ENCODE measurements around the gene TOP1.

TOP1 gene

GRCh38 chr20:41028359-41029149, at the start of gene TOP1:
Gene TOP1, plus strand, starts transcription at chr20:41028822. Its CDS starts 246 bp downstream, at chr20:41029068.
- DNase-seq (ENCODE audit: low read depth in 1 of 2, low spot score in 1 of 2) = peak; percentile 99 to 100

GRCh38 chr20:40979247-40979646, 49.4 kb upstream of the TOP1 start:
- DNase-seq (ENCODE audit: low read depth in 1 of 2, low spot score in 1 of 2) = no peak

DNA sequence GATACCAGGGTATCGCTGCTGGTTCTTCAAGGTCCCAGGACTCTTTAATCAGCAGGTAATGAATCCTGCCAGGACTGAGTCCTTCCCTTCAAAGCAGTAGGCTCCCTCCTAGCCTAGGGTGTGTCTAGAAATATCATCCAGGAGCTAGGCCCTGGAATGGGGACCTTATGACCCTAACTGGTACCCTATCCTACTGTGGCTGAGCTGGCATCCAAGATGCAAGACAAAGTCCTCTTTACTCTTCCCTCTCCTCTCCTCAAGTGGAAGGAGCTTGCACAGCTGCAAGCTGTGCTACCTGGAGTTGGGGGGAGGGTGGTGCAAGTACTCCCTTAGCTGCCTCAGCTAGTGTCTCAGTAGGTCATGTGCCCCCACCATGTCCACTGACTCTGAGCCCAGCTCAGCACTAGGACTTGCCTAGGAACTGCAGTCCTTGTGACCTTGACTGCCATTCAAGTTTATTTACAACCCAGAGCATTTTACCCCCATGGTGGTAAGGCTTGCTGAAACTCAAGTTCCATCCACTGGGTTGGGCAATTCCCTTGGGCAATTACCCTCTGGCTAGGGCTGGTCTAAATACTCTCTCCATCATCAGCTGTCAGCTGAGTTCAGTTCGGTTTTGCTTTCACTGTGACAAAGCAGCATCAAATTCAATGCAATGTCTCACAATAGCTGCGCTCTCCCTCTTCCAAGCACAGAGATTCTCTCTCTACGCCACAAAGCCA, 48.4 kb upstream of the TOP1 start:
- DNase-seq (ENCODE audit: low read depth in 1 of 2, low spot score in 1 of 2) = no peak

- no peak for DNase-seq (ENCODE audit: low read depth in 1 of 2, low spot score in 1 of 2)
Measured at GRCh38 chr20:40980828-40981310, 47.8 kb upstream of the TOP1 start.

- DNase-seq (ENCODE audit: low read depth in 1 of 2, low spot score in 1 of 2) = no peak
Measured at GRCh38 chr20:40982415-40983145, 46.0 kb upstream of the TOP1 start.

DNA sequence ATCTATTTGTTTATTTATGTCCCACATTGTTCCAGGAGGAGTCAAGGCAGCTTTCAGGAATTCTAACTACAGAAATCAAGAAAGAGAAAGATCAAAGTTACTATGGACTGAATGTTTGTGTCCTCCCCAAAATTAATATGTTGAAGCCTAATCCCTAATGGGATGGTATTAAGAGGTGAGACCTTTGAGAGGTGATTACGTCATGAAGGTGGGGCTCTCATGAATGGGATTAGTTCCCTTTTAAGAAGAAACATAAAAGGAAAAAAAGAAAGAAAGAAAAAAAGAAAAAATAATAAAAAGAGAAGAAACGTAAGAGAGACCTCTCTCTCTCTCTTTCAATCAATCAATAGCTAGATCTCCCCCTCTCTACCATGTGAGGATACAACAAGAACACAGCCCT, 44.7 kb upstream of the TOP1 start:
- no peak for DNase-seq (ENCODE audit: low read depth in 1 of 2, low spot score in 1 of 2)

DNA sequence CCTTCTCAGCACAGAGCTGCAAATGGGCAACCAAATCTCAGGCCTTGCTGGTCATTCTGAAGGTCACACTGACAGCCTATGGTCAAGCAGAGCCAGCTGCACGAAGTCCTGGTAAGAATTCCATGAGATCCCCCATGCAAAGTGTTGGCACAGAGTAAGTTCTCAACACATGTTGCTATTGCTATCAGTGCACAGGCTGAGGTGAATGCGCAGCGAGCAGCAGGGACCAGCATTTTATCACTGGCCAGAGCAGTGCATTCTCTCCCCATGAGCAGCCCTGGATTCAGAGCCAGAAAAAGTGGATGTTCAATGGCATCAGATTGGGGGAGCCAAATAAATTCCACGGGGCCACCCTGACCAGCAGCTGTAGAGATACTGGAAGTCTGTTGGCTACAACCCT, 44.1 kb upstream of the TOP1 start:
- DNase-seq (ENCODE audit: low read depth in 1 of 2, low spot score in 1 of 2) = no peak

- DNase-seq (ENCODE audit: low read depth in 1 of 2, low spot score in 1 of 2) = no peak
Measured at GRCh38 chr20:40986774-40987173, 41.8 kb upstream of the TOP1 start.

- peak in 1 of 2 donors; percentile 66 for DNase-seq (ENCODE audit: low read depth in 1 of 2, low spot score in 1 of 2)
Measured at GRCh38 chr20:40990542-40991120, 38.0 kb upstream of the TOP1 start.

GRCh38 chr20:40991181-40991889, 37.3 kb upstream of the TOP1 start:
- no peak for DNase-seq (ENCODE audit: low read depth in 1 of 2, low spot score in 1 of 2)

DNA sequence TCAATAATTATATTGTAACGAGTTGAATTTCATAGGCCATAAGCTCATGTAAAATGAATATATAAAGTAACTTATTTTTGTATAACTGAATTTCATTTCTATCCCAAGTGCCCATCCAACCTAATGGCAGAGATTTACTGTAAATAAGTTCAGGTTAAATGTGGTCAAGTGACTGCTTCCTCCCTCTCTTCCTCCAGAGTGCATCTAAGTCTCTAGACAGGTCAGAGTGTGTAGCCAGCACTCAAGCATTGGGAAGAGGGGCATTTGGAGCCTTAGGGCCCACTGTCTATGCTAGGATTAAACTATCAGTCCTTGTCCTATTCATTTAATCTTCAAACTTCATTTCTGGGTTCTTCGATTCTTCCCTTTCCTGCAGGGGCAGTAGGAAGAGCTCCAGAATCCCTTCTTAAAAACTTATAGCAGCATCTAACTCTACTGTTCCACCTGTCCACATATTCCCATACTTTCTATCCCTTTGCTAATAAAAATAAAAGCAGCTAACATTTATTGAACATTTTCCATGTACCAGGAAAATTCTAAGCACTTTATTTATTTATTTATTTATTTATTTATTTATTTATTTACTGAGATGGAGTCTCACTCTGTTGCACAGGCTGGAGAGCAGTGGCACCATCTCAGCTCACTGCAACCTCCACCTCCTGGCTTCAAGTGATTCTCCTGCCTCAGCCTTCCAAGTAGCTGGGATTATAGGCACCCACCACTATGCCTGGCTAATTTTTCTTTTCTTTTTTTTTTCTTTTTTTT, 36.1 kb upstream of the TOP1 start:
- no peak for DNase-seq (ENCODE audit: low read depth in 1 of 2, low spot score in 1 of 2)

GRCh38 chr20:40993794-40994540, 34.7 kb upstream of the TOP1 start:
- DNase-seq (ENCODE audit: low read depth in 1 of 2, low spot score in 1 of 2) = no peak

GRCh38 chr20:40996326-40996725, 32.3 kb upstream of the TOP1 start:
- no peak for DNase-seq (ENCODE audit: low read depth in 1 of 2, low spot score in 1 of 2)

DNA sequence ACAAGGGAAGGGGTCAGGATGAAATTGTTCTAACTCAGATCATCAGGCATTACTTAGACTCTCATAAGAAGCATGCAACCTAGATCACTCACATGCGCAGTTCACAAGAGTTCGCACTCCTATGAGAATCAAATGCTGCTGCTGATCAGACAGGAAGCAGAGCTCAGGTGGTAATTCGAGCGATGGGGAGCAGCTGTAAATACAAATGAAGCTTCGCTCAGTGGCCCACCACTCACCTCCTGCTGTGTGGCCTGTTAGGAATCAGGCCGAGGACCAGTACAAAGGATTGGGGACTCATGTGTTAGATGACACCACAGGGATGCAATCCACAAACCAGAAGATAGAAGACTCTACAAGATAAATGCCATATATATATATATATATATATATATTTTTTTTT, 31.5 kb upstream of the TOP1 start:
- DNase-seq (ENCODE audit: low read depth in 1 of 2, low spot score in 1 of 2) = no peak

DNA sequence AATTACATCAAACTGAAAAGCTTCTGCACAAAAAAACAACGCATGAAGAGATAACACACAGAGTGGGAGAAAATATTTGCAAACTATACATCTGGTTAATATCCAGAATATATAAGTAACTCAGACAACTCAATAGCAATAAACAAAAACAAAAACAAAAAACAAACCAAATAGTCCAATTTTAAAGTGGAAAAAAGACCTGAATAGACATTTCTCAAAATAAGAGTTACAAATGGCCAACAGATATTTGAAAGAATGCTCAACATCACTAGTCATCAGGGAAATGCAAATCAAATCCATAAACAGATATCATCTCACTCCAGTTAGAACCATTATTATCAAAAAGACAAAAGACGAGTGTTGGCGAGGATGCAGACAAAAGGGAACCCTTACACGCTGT, 28.8 kb upstream of the TOP1 start:
- DNase-seq (ENCODE audit: low read depth in 1 of 2, low spot score in 1 of 2) = no peak

- no peak for DNase-seq (ENCODE audit: low read depth in 1 of 2, low spot score in 1 of 2)
Measured at GRCh38 chr20:41000628-41001027, 28.0 kb upstream of the TOP1 start.

- no peak for DNase-seq (ENCODE audit: low read depth in 1 of 2, low spot score in 1 of 2)
Measured at GRCh38 chr20:41001497-41001896, 27.1 kb upstream of the TOP1 start.

- DNase-seq (ENCODE audit: low read depth in 1 of 2, low spot score in 1 of 2) = no peak
Measured at GRCh38 chr20:41002842-41003142, 25.8 kb upstream of the TOP1 start.

GRCh38 chr20:41003143-41003935, 25.3 kb upstream of the TOP1 start:
- DNase-seq (ENCODE audit: low read depth in 1 of 2, low spot score in 1 of 2) = peak; percentile 37 to 61

Data from activated CD4-positive, alpha-beta T cell treated with anti-CD3 and anti-CD28 coated beads, Interleukin-2, amount 50 U/mL, for 24 hours (primary cell).